ENCODE data around the gene UCKL1.
"Not testable (repeated sequence)": the region's sequence is repeated elsewhere in the genome, so short reads cannot be mapped to it uniquely, and the experiment has no call there.

Gene UCKL1

GRCh38 chr20:63972312-63973159 lies 16.3 kb upstream of the UCKL1 start:
- no peak for DNase-seq (ENCODE audit: low spot score)

- not testable (repeated sequence) for DNase-seq (ENCODE audit: low spot score)
These were observed 15.7 kb upstream of the UCKL1 start for GRCh38 chr20:63971960-63972311.

GRCh38 chr20:63970714-63971431 lies 14.7 kb upstream of the UCKL1 start:
- no peak for DNase-seq (ENCODE audit: low spot score)

- no peak for DNase-seq (ENCODE audit: low spot score)
These were observed 13.9 kb upstream of the UCKL1 start, which contains the start of gene ZNF512B for GRCh38 chr20:63969838-63970713. Gene ZNF512B, minus strand, starts transcription at chr20:63969930. Its CDS starts 1,980 bp downstream, at chr20:63967950.

- no peak for DNase-seq (ENCODE audit: low spot score)
These were observed 12.9 kb upstream of the UCKL1 start for GRCh38 chr20:63968928-63969760.

- no peak for DNase-seq (ENCODE audit: low spot score)
These were observed 12.1 kb upstream of the UCKL1 start for GRCh38 chr20:63968136-63968927.

GRCh38 chr20:63967330-63968135 lies 11.3 kb upstream of the UCKL1 start:
- no peak for DNase-seq (ENCODE audit: low spot score)

- DNase-seq (ENCODE audit: low spot score): no peak
These were observed 10.7 kb upstream of the UCKL1 start for GRCh38 chr20:63966944-63967322.

- no peak for DNase-seq (ENCODE audit: low spot score)
These were observed 10.1 kb upstream of the UCKL1 start for GRCh38 chr20:63966172-63966943.

- no peak for DNase-seq (ENCODE audit: low spot score)
These were observed 8.2 kb upstream of the UCKL1 start for GRCh38 chr20:63964412-63964811.

GRCh38 chr20:63963784-63964301 lies 7.6 kb upstream of the UCKL1 start:
- no peak for DNase-seq (ENCODE audit: low spot score)

- no peak for DNase-seq (ENCODE audit: low spot score)
These were observed 7.1 kb upstream of the UCKL1 start for GRCh38 chr20:63963348-63963741.

- DNase-seq (ENCODE audit: low spot score): no peak
These were observed 6.5 kb upstream of the UCKL1 start for GRCh38 chr20:63962426-63963347.

- DNase-seq (ENCODE audit: low spot score): no peak
These were observed 5.6 kb upstream of the UCKL1 start for GRCh38 chr20:63961664-63962425.

- not testable (repeated sequence) for DNase-seq (ENCODE audit: low spot score)
These were observed 4.7 kb upstream of the UCKL1 start for GRCh38 chr20:63960654-63961621.

- DNase-seq (ENCODE audit: low spot score): no peak
These were observed 3.5 kb upstream of the UCKL1 start for GRCh38 chr20:63959699-63960075.

Measured in hematopoietic multipotent progenitor cell treated with erythropoietin and hydrocortisone succinate and interleukin-3 and kit ligand, for 17 days (in vitro differentiated cells).